ENCODE measurements around the gene GFER.
"Not testable (repeated sequence)": the region's sequence is repeated elsewhere in the genome, so short reads cannot be mapped to it uniquely, and the experiment has no call there.

Gene GFER

GRCh38 chr16:2029350-2029749 lies 45.4 kb downstream of the GFER start:
- DNase-seq = no peak

DNA sequence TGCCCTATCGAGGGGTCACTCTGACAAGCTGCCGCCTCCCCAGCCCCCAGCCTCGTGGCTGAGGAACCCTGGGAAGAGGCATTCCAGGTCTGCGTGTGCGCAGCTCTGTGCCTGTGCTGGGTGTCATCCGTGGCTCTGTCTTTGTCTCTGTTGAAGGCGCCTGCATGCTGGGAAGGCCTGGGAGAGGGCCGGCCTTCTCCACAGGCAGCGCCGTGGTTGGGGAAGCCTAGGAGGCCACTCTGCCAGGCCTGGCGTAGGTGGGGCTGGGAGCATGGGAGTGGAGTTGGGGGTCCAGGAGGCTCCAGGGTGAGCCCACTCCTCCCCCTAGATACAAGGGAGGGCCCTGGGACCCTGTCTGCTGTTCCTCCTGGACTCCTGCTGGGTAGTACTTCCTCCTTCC lies 46.0 kb downstream of the GFER start:
- DNase-seq = no peak

DNA sequence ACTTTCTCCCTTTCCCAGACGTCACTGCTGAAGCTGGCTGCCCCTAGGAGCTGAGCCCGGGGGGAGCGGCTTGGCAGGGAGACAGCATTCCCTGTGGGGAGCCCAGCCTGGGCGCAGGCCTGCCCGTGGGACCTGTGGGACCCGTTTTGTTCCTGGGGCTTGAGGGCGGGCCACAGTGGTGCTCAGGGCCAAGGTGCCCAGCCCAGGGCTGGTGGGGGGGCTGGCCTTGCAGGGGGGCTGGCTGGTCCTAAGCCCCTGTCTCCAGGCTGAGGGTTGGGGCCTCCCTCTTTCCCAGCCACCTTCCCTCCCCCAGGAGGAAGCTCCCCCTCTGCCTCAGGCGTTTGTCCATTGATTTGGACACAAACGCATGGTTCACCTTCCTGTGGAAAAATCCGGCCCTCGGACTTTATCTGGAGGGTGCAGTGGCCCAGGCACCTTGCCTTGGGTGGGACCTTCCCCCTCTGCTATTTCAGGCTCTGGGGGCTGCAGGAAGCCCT lies 47.1 kb downstream of the GFER start:
- no peak for DNase-seq

GRCh38 chr16:2032285-2033056 lies 48.5 kb downstream of the GFER start:
- DNase-seq = no peak

DNA sequence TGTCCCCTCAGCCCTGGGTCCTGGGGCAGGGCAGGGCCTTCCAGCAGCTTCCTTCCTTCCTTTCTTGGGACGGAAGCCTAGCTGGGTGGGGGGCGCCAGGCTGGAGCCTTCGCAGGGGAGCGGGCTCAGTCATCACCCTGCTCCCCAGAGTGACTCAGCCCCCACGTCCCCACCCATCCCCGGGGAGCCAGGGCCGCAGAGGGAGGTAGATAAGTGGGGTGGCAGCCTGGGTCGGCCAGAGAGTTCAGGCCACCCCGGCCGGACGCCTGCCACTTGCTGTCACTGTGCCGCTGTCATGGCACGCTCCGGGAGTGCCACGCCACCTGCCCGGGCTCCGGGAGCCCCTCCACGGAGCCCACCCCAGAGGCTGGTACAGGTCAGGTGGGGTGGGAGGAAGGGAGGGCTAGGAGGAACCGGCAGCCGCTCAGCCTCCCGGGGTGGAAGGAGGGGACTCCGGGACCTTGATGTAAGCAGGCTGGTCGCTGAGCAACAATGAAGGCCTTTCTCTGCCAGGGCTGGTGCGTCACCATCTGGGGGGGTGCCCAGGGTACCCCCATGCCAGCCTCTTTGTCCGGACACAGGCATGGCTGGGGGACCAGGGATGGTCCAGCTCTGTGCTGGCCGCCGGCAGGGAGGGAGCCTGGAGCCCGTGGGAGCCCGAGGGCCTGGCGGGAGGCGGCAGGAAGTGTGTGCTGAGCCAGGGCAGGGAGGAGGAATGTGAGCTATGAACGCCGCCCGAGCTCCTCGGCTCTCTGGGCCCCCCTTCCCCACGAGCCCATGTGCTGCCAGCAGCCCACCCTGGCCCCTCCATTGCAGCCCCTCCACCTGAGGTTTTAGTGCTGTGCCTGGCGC lies 49.3 kb downstream of the GFER start:
- DNase-seq = no peak

- not testable (repeated sequence) for DNase-seq
Observed at GRCh38 chr16:2033909-2034695, 50.1 kb downstream of the GFER start.

GRCh38 chr16:2034696-2035430 lies 50.9 kb downstream of the GFER start:
- no peak for DNase-seq

DNA sequence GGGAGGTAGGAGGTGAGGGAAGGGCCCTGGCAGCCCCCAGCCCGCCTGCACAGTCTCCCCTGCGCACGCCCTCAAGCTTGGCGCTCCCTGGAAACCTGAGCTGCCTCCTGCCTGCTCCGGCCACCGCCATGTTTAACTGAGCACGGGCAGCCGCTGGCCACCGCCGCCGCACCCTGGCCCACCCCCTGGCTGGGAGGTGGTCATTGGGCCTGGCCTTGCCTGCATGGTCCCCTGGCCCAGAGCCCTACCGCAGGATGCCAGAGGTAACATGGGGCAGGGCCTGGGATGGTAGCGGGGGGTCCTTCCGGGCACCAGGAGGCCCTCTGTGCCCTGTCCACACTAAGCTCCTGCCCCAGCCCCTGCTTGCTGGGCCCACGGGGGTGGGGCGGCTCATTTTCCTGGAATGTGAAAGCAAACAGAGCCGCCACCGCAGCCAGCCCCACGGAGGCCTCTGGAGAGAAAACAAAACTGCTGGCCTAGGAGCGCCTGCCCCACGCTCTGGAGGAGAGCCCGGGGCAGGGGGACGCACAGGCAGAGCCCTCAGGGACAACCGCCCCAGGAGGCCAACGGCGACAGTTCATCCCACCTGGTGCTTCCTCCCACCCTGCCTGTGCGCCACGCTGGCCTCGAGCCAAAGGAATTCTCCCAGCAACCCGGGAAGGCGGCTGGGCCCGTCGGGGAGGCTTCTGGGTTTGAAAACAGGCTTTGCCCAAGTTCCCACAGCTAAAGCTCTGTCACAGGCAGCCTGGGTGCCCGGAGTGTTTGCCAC lies 51.6 kb downstream of the GFER start:
- no peak for DNase-seq

- no peak for DNase-seq
Observed at GRCh38 chr16:2036200-2036966, 52.4 kb downstream of the GFER start.

DNA sequence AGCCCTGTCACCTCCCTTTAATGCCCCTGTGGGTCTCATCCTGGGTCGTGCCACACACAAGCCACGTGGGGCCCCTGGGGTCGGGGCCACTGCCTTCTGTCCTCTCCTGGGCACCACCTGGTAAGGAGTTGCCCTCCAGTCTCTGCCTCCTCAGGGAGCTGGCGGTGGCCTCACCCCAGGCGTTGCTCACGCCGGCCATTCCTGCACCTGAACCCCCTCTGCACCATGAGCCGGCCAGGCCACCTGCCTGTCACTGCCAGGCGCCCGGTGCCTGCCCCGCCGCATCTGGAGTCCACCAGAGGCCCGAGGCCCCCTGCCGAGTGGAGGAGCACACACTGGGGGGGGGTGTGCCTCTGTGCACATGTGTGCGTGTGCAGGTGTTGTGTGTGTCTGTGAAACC lies 53.1 kb downstream of the GFER start:
- no peak for DNase-seq
